ENCODE data around the gene TRPM8. TPM values are rescaled to one million over a fixed set of nuclear protein-coding genes. Genes with fewer than 3 reads are reported as not detected.

Gene TRPM8
- total and polyA plus RNA-seq, 2 of the 13 experiments (the other 11 are each of a cell fraction or from before 2014, with no cell fraction given): 0.12 TPM; not detected in 1

DNA sequence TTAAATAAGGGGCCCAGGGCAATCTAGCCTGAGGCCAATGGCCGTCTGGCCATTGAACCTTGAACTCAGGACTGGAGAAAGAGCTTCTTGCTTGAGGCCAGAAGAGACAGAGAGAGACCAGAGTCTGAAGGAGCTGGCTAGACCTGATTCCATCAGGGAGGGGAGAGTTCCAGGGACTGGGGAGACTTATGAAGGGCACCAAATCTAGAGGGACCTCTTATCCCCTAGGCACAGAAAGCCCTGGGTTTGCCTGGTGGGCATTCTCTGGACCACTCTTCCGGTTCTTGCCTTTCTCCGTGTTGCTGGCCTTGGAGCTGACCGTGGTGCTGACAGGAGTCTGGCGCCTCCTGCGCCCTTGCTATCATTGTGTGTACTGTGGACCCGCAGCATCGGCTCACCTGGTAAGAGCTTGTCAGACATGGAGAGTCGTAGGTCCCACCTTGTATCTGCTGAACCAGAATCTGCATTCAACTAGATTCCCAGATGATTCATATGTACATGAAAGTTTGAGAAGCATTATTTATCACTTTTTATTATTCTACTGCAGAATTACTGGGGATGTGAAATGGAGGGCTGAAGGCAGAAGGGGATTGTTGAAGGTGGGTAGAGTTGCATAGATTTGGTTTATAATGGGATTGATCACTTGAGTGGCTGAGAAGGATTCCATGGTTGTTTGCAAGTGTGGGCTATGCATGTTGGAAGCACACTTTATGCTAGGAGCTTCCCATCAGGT lies 4.3 kb upstream of the TRPM8 start (continued):
- TF ChIP-seq EP300 (IDR thresholded peaks at IDR 0.05; ENCODE audit: low read depth in 2 of 2, low read length in 2 of 2): no peak
- no peak for TF ChIP-seq EP300 (CRISPR knock-in tag; IDR thresholded peaks at IDR 0.05; ENCODE audit: borderline replicate concordance)
- no peak for TF ChIP-seq EED (CRISPR knock-in tag; IDR thresholded peaks at IDR 0.05)
- TF ChIP-seq, protein P1, sequence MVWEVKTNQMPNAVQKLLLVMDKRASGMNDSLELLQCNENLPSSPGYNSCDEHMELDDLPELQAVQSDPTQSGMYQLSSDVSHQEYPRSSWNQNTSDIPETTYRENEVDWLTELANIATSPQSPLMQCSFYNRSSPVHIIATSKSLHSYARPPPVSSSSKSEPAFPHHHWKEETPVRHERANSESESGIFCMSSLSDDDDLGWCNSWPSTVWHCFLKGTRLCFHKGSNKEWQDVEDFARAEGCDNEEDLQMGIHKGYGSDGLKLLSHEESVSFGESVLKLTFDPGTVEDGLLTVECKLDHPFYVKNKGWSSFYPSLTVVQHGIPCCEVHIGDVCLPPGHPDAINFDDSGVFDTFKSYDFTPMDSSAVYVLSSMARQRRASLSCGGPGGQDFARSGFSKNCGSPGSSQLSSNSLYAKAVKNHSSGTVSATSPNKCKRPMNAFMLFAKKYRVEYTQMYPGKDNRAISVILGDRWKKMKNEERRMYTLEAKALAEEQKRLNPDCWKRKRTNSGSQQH (CRISPR knock-in tag; IDR thresholded peaks at IDR 0.05; ENCODE audit: low read depth): peak; percentile 58; the same call in 1 of the 2 replicates
- TF ChIP-seq XBP1 (CRISPR knock-in tag; IDR thresholded peaks at IDR 0.05): peak; percentile 28; the same call in 1 of the 2 replicates
- TF ChIP-seq, protein P2, sequence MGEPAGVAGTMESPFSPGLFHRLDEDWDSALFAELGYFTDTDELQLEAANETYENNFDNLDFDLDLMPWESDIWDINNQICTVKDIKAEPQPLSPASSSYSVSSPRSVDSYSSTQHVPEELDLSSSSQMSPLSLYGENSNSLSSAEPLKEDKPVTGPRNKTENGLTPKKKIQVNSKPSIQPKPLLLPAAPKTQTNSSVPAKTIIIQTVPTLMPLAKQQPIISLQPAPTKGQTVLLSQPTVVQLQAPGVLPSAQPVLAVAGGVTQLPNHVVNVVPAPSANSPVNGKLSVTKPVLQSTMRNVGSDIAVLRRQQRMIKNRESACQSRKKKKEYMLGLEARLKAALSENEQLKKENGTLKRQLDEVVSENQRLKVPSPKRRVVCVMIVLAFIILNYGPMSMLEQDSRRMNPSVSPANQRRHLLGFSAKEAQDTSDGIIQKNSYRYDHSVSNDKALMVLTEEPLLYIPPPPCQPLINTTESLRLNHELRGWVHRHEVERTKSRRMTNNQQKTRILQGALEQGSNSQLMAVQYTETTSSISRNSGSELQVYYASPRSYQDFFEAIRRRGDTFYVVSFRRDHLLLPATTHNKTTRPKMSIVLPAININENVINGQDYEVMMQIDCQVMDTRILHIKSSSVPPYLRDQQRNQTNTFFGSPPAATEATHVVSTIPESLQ (CRISPR knock-in tag; conservative IDR thresholded peaks at IDR 0.05): no peak
- TF ChIP-seq ZNF274 (CRISPR knock-in tag; IDR thresholded peaks at IDR 0.05): no peak
- TF ChIP-seq ZNF570 (CRISPR knock-in tag; IDR thresholded peaks at IDR 0.05; ENCODE audit: borderline replicate concordance): no peak
- TF ChIP-seq JUN (CRISPR knock-in tag; IDR thresholded peaks at IDR 0.05): no peak
- TF ChIP-seq, protein P3, sequence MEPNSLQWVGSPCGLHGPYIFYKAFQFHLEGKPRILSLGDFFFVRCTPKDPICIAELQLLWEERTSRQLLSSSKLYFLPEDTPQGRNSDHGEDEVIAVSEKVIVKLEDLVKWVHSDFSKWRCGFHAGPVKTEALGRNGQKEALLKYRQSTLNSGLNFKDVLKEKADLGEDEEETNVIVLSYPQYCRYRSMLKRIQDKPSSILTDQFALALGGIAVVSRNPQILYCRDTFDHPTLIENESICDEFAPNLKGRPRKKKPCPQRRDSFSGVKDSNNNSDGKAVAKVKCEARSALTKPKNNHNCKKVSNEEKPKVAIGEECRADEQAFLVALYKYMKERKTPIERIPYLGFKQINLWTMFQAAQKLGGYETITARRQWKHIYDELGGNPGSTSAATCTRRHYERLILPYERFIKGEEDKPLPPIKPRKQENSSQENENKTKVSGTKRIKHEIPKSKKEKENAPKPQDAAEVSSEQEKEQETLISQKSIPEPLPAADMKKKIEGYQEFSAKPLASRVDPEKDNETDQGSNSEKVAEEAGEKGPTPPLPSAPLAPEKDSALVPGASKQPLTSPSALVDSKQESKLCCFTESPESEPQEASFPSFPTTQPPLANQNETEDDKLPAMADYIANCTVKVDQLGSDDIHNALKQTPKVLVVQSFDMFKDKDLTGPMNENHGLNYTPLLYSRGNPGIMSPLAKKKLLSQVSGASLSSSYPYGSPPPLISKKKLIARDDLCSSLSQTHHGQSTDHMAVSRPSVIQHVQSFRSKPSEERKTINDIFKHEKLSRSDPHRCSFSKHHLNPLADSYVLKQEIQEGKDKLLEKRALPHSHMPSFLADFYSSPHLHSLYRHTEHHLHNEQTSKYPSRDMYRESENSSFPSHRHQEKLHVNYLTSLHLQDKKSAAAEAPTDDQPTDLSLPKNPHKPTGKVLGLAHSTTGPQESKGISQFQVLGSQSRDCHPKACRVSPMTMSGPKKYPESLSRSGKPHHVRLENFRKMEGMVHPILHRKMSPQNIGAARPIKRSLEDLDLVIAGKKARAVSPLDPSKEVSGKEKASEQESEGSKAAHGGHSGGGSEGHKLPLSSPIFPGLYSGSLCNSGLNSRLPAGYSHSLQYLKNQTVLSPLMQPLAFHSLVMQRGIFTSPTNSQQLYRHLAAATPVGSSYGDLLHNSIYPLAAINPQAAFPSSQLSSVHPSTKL (CRISPR knock-in tag; IDR thresholded peaks at IDR 0.05): peak; percentile 33; the same call in 1 of the 2 replicates
- peak; percentile 40; the same call in 1 of the 2 replicates for TF ChIP-seq ZNF614 (CRISPR knock-in tag; IDR thresholded peaks at IDR 0.05; ENCODE audit: borderline replicate concordance)
- TF ChIP-seq, protein P4, sequence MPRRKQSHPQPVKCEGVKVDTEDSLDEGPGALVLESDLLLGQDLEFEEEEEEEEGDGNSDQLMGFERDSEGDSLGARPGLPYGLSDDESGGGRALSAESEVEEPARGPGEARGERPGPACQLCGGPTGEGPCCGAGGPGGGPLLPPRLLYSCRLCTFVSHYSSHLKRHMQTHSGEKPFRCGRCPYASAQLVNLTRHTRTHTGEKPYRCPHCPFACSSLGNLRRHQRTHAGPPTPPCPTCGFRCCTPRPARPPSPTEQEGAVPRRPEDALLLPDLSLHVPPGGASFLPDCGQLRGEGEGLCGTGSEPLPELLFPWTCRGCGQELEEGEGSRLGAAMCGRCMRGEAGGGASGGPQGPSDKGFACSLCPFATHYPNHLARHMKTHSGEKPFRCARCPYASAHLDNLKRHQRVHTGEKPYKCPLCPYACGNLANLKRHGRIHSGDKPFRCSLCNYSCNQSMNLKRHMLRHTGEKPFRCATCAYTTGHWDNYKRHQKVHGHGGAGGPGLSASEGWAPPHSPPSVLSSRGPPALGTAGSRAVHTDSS (CRISPR knock-in tag; conservative IDR thresholded peaks at IDR 0.05): no peak
- TF ChIP-seq RBM39 (IDR thresholded peaks at IDR 0.05; ENCODE audit: low read depth, low read length, poor library complexity, severe bottlenecking): no peak
- TF ChIP-seq, protein P5, sequence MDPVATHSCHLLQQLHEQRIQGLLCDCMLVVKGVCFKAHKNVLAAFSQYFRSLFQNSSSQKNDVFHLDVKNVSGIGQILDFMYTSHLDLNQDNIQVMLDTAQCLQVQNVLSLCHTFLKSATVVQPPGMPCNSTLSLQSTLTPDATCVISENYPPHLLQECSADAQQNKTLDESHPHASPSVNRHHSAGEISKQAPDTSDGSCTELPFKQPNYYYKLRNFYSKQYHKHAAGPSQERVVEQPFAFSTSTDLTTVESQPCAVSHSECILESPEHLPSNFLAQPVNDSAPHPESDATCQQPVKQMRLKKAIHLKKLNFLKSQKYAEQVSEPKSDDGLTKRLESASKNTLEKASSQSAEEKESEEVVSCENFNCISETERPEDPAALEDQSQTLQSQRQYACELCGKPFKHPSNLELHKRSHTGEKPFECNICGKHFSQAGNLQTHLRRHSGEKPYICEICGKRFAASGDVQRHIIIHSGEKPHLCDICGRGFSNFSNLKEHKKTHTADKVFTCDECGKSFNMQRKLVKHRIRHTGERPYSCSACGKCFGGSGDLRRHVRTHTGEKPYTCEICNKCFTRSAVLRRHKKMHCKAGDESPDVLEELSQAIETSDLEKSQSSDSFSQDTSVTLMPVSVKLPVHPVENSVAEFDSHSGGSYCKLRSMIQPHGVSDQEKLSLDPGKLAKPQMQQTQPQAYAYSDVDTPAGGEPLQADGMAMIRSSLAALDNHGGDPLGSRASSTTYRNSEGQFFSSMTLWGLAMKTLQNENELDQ (CRISPR knock-in tag; IDR thresholded peaks at IDR 0.05; ENCODE audit: borderline replicate concordance): 0 out of 2 replicates have a peak, but pooled peaks have one; percentile 43
- peak; percentile 76 for TF ChIP-seq ZNF430 (CRISPR knock-in tag; IDR thresholded peaks at IDR 0.05)
- TF ChIP-seq GTF3A (CRISPR knock-in tag; conservative IDR thresholded peaks at IDR 0.05): no peak
- TF ChIP-seq ZNF367 (CRISPR knock-in tag; IDR thresholded peaks at IDR 0.05; ENCODE audit: borderline replicate concordance): 0 out of 2 replicates have a peak, but pooled peaks have one; percentile 36
